ENCODE measurements around the gene RAI1.

RAI1 gene

DNA sequence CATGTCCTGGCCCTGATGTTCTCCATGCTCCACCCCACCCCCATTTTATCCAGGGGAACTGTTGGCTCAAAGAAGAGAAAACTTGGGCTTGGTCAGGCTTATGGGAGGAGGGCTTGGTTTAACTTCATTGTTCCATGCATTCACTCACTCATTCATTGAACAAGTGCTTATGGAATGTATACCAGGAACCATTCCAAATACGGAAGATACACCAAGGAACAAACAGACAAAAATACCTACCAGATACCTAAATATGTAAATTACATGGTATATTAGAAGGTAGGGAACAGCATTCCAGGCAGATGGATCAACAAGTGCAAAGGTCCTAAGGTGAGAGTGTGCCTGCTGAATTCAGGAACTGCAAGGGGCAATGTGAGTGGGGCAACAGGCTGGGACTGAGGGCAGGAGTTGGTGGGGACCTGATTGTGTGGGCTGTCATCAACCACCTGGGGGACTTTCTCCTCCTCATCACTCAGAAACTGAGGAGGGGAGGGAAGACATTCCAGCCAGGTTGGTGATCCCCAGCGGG lies 39.9 kb downstream of the RAI1 start:
- DNase-seq: no peak

DNA sequence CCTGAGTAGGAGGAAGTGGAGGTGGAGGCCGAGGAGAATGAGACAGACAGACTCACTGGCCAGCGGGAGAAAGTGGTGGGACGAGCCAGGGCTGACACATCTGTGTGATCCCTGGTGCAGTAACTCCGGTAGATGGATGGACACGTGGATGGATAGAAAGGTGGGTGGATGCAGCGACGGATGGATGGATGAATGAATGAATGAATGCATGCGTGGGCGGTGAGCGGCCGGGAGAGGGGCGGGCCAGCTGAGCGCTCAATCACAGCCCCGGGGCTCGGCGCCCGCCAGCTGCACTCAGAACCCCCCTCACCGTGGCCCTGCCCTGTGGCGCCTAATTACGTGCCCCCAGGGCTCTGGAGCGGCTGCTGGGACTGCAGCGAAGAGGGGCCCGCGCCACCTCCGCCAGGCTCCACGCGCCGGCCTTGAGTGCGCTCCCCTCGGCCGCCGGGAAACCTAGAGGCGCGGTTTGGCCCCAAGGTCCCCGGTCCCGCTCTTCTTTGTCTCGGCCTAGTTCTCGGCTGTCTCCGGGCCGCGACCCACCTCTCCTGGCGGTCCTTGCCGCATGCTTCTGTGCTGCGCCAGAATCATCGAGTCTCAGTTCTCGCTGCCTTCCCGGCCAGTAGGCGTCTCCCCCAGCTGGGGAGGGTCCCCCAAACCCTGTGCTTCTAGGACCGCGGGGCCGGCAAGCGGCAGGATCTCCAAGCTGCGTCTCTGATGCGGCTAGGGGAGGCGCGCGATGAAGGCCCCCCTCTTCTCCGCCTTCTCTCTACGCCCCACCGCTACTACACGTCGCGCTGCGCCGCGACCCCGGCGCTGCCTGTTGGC lies 41.0 kb downstream of the RAI1 start:
- DNase-seq: no peak

DNA sequence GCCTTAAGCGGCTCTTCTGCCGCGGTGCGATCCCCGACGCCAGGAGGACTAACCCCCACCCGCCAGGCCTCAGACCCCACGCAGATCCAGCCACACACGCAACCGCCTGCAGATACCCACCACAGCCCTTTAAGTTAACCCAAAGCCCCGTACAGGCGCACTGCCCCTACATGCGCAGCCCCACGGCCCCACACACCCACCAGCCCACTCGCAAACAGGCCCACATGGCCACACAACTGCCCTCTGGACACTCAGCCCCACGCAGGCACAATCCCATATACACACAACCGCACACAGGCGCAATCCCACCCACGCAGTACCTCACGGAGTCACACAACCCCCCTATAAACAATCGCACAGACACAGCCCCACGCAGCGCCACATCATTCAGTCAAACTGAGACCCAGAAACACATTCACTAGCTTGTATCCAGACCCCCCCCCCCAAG lies 41.7 kb downstream of the RAI1 start:
- DNase-seq: no peak

DNA sequence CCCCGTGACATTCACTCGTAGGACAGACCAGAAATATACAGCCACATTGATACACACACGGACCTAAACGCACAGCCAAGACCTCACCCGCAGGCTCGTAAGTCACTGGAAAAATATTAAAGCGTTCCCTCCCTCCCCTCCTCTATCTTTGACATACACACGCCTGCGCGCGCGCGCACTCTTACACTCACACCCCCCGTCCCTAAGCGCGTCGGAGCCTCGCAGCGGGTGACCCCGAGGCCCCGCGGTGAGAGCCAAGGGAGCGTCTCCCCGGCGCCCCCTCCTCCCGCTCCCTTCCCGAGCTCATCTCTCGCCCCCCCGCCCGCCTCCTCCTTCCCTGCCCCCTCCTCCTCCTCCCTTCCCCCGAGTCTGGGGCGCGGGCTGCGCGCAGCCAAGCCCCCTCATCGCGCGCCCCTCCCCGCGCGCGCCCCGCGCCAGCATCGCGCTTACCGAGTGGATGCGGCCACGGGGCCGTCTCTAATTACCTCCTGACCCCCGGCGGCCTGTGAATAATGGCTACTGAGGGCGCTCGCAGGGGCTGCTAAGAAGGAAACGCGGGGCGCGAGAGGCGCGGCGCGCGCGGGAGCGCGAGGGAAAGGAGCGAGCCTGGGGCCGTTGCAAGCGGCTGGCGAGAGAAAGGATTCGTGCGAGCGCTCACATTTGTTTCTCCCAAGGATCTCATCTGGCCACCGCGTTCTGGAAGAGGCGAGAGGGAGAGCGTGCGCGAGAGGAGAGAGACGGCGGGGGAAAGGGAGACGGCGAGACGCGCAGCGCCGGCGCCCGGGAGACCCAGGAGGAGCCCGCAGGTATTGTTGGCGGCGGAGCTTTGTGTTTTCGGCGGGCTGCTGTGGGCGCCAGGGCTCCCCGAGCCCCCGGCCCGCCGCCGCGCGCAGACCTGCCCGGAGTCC lies 42.4 kb downstream of the RAI1 start:
- DNase-seq: peak; percentile 39

DNA sequence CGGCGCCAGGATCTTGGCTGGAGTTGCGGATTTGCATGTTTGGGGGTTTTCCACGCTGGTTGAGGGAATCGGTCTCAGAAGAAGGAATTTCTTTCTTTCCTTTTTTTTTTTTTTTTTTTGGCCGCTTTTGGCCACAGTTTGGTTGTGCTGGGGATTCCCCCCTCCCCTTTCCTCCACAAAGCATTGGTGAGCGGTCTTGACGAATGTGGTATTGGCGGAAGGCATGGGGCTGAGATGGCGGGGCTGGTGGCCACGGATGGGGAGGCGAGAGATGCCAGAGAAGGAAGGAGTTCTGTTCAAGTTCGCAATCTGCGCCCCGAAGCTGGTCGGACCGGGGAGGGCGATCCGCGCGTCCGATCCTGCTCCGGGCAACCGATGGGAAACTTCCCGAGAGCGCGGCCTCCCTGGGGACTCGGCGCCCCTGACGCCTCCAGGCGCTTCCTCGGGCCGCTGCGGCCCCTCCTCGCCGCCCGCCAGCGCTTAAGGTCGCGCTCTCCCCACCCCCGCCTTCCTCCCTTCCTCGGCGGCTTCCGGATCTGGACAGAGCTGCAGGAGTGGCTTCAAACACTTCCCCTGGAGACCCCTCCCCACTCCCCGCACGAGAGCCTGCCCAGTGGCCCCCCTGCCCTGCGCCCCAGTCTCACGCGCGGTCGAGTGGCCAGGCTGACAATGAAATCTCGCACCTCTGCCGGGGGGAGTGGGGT lies 43.2 kb downstream of the RAI1 start:
- DNase-seq: no peak

DNA sequence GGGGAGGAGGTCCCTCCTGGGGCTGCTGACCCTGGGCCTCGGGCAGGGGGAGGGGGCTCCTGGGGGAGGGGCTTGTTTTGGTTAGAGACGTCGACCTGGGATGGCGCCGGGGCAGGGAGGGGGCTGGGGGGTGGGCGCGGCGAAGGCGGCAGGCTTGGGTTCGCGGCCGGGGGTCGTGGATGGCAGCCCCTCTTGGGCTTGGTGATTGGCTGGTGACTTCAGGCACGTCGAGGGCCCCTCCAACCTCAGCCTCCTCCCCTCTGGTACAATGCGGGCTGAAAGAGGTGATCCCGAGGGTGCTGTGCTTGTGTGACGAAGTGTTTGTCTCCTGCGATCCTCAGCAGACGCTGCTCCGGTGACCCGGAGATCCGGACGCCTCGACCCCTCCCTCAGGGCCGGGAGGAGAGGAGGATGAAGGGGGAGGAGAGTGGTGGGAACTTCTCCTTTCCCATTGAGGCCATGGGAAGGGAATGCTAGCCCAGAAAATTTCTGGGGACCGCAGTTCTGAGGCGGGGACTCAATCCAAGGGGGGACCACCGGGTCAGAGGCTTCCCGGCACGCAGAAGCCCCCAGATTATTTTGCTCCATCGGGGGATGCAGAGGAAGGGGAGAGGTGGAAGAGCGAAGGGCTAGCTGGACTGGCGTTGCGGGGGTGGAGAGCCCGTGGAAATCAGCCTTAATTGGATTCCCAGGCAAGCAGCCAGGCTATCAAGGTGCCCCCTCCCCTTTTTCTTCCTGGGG lies 43.9 kb downstream of the RAI1 start:
- no peak for DNase-seq

DNA sequence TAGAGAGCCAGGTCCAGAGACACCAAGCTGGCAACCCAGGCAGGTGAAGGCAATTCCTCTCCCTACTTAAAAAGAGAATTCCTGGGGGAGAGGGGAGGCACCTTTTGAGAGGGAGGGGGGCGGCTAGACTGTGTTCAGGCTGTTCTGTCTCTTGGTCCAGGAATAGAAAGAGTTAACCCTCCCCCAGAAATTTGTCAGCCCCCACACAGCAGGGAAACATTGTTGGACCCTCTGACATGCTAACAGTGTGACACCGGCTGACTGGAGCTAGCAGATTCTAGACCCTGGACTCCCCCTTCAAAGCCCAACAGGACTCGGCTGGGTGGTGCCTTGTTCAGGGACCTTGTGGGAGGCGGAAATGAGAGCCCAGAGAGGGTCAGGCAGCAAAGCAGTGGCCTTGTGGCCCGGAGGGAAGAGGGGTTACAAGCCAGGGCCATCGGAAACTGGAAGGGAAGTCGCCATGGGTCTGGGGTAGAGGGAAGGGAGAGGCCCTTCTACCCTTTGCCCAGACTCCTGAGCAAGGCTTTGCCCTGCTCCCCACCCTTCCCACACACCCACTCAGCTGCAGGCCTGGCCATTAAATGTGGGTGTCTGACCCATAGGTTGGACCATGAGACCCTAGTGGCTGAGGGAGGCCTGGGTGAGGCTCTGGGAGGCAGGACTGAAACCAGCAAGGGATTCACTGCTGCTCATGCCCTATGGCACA lies 44.6 kb downstream of the RAI1 start:
- no peak for DNase-seq

DNA sequence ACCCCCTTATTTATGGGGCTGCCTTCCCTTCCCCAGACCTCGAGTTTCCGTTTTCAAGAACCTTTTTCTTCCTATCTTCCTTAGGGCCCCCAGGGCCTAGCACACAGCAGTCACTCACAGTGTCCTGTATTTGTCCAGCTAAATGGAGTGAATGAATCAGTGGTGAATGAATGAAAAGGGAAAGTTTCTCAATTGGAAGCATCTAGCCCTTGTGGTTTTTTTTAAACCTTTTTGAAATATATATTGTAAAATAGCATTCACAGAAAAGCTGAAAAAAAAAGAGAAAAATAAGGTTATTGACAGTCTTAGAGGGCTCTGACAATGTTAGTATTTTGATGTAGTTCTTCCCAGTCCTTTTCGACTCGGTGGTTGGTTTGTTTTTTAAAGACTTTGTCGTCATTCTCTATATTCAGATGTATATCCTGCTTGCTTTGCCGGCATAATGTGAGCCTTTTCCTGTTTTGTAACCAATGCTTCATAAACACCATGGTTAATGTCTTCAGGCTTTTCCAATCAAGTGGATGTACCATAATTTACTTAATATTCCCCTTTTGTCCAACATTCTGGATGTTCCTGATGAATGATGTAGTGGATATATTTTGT lies 45.3 kb downstream of the RAI1 start:
- DNase-seq: no peak

DNA sequence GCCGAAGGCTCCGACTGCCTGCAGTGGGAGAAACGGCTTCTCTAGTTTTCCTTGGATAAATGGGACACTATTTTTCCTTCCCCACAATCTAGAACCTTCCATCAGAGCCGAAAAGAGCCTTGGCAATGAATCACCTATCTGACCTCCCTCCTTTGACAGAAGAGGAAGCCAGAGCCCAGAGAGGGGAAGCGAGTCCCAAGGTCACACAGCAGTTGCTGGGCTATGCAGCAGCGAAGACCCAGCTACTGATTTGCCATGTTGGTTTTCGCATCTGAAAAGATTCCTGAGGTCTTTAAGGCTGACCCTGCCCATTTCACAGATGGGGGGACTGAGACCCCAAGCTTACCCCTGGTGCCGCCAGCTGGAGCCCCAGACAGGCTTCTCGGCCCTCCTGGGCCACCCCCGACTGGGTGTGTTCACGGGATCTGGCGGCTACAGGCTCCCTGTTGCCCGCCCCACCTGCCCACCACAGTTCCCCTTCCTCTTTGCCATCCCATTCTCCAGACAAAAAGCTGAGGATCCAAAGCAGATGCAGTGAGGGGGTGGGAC lies 45.9 kb downstream of the RAI1 start:
- DNase-seq: no peak

DNA sequence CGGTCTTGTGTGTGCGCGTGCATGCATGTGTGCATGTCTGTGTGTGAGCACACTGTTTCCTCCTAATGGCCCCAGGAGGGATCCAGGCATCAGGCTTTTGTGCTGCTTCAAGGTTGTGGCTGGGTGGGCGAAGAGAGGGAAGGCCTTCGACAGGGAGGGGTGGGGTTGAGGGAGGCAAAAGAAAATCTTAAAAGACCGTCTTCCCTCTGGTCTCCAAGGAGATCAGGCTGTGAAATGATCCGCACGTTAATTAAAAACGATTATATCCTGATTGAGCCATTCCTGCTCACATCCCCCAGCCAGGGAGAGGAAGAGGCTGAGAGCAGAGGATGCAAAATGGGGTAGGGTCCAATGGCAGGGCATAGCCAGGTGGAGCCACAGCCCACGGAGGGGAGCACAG lies 46.9 kb downstream of the RAI1 start:
- no peak for DNase-seq

DNA sequence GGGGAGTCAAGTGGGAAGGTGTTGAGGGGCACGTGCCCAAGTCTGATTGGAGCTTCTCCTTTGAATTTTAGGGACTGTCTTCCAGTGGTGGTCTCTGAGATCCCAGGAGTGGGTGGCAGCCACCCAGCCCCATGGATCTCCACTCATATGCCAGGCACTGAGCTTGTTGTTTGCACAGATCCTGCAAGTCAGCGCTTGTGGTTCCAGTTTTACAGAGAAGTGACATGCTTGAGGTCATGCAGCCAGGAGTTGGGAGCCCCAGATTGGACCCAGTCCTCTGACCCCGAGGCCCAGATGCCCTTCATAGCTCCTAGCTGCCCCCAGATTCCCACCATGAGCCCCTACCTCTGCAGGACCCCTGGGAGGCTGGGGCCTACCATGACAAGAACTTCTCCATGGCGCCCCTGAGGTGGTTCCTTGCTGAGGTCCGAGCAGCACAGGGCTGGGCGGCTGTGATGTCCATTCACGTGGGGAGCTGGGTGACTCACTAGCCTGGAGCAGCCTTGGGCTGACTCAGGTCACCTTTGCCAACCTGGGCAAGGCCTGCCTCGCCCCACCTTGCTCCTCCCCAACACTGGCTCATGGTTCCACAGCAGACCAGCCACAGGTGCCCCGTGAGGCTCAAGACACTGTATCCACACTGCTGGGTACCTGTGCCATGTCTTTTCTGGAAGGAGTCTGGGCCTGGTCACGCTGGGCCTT lies 47.4 kb downstream of the RAI1 start:
- no peak for DNase-seq

DNA sequence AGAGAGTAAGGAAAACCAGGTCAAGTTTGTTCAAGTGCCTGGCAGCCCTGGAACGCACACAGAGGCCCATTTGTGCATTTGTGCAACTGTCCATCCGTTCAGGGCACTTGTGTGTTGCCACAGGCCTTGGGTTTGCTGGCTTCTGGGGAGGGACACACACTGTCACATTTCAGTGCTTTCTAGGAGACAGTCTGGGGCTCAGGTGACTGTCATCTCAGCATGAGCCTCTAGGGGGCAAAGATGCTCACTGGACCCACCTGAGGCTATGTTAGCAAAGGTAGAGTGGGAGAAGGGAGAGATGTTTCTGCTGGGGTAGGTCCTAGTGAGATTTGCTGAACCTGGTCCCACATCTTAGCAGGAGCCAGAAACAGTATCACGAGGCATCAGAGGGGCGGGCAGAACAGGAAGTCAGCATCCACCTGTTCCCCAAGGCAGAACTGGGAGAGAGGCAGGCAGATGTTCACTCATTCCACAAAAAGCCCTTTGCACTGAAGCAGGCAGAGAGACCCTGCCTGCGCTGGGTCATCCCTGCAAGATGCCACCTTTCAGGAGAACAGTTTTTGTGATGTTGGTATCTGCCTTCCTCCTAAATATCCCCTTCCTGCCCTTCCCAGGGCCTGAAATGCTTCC lies 48.5 kb downstream of the RAI1 start:
- DNase-seq: peak; percentile 68

DNA sequence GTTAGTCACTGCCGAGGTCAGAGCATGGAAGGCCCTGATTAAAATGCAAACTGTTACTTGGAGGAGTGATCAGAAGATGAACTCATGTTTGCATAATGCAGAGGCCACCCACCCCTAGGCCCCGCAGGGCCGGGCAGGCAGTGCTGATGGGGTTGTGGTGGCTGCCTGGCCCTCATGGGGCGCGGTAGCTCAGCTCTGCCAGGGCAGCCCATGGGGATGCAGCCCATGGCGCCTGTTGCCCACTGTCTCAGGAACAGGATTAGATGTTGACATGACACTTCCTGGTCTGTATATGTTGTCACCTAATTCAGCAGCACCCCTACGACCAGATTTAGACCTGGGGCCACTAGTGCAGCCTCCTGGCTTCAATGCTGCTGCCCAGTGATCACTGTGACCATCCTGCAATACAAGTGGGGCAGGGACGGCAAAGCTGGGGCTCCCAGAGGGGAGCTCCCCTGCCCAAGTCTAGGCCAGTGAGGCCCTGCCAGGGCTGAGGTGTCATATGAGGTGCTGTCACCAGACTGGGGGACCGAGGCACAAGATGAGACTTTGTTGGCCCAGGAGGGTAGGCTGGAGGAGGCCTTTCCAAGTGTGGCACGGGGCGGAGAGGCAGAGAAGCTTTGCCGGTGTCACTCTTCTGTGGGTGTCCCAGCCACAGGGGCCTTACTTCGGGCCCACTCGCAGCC lies 49.1 kb downstream of the RAI1 start:
- no peak for DNase-seq

DNA sequence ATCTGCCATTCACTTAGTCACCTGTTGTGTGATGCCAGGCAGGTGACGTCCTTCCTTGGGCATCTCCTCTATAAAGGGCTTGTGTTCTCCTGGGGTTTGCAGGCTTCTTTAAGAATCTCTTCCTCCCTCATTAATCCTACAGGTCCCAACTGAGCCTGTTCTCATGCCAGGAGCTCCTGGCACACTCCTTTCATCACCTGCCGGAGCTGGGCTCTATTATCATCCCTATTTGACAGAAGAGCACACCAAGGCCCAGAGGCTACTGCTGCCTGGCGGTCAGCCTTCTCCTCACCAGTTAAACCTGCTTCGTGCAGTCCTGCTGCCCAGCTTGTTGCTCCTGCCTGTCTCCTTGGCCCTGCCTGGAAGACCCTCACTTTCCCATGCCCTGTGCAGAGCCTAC lies 51.2 kb downstream of the RAI1 start:
- DNase-seq: no peak

DNA sequence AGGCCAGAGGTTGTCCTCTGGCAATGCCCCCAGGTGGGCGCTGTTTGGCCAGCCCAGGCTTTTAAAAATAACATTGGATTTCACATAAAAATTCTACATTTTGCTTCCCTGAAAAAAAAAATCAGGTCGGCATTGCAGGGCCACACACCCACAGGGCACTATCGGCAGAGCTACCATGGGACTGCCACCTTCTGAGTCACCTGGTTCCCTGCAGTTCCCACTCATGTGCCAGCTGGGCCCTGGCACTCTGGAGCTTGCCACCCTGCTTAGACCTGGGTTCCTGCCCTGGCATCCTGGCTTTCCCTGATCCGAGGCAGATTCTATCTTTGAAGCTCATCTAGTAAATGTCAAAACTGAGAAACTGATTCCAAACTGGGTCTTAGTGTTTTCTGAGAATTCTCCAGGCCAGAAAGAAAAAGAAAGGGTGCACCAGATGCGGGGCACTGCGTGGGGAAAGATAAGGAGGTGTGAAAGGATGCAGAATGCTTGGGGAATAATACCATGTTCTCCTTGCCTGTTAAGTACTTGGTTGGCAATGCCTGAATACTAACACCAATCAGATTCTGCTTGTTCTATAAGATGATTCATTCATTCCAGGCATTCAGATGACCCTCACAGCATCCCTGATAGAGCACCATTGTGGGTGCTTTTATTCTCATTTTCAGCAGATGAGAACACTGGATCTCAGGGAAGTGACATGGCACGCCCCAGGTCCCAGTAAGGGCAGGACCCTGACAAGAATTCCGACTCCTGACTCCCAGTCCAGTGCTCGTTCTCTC lies 51.8 kb downstream of the RAI1 start:
- DNase-seq: no peak

DNA sequence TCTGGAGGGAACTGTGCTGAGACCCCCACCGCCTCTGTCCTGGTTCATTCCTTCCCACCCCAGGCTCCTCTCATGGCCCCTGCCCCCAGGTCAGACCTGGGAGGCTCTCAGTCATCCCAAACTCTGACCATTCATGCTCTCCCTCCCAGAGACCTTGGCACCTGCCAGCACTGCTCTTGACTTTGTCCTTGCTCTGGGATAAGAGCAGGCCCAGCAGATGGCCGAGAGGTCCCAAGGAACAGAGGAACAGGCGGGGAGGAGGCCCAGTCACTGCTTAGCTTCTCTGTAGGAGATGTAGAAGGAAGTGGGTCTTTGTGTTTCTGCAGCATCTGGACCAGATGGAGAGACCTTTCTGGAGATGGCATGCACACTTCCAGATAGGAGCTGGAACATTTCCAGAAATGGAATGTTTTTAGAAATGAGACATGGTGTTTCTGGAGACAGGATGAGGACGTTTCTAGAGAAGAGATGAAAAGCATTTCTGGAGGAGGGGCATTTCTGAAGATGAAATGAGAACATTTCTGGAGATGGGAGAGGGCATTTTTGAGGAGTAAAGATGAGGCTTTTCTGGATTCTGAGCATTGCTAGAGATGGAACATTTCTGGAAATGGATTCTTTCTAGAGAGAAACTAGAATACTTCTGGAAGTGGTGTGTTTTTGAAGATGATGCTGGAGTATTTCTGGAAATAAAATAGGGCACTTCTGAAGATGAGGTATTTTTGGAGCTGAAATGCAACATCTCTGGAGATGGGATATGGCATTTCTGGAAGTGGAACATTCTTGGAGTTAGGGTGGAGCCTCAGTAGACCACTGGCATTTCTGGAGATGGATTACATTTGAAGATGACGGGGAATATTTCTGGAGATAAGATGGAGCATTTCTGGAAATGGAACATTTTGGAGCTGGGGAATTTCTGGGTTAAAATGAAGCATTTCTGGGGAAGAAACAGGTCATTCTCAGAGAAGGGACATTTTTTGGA lies 55.2 kb downstream of the RAI1 start:
- DNase-seq: no peak

All from activated CD8-positive, alpha-beta memory T cell treated with anti-CD3 and anti-CD28 coated beads, Interleukin-2, amount 50 U/mL, for 4 hours (primary cell).